ENCODE measurements around the gene ACSL5. TPM values are rescaled to one million over a fixed set of nuclear protein-coding genes. Genes with fewer than 3 reads are reported as not detected.

ACSL5 gene
- polyA plus RNA-seq, 1 donor (not counting 4 experiments of a cell fraction or from before 2014, with no cell fraction given): 0.04 TPM

- Histone ChIP-seq H3K79me2 (ENCODE audit: control insufficient read depth, insufficient read depth, low read length) (no peaks in the 10 kb centered on the region), H3K36me3 (ENCODE audit: control insufficient read depth in 2 of 2, extremely low read depth in 1 of 2, insufficient read depth in 2 of 2, low read length in 2 of 2) (no peaks in the 10 kb centered on the region), H3K9ac (ENCODE audit: control insufficient read depth, extremely low read depth, insufficient read depth, low read length) (no peak overlapping the region), H3K4me3 (ENCODE audit: control insufficient read depth in 2 of 3, extremely low read depth in 1 of 3, insufficient read depth in 2 of 3, low read depth in 1 of 3, low read length in 3 of 3) (no peak overlapping the region), H3K9me1 (ENCODE audit: control insufficient read depth, extremely low read depth, insufficient read depth, low read length) (no peaks in the 10 kb centered on the region), H3K27me3 (ENCODE audit: control insufficient read depth, extremely low read depth, insufficient read depth, low read length) (no peaks in the 10 kb centered on the region), H4K20me1 (ENCODE audit: control insufficient read depth, extremely low read depth, insufficient read depth, low read length) (no peaks in the 10 kb centered on the region), H3K27ac (ENCODE audit: control insufficient read depth, insufficient read depth, low read length) (no peak overlapping the region), H3K9me3 (ENCODE audit: control insufficient read depth, low read depth, low read length) (no peaks in the 10 kb centered on the region), H3K4me2 (ENCODE audit: control insufficient read depth, extremely low read depth, insufficient read depth, low read depth, low read length) (no peak overlapping the region), H2AFZ (ENCODE audit: control insufficient read depth, low read length) (no peak overlapping the region), H3K4me1 (ENCODE audit: control insufficient read depth, extremely low read depth, insufficient read depth, low read length) (no peaks in the 10 kb centered on the region)
- dilution Hi-C loops (cut with MboI; ENCODE audit: extremely low pct_ligation_motif_present, low sequenced_read_pairs): no loop called here
- DNase-seq (ENCODE audit: low read depth, low spot score): no peak
- FAIRE-seq: no peak
- no peak for TF ChIP-seq EZH2 (IDR thresholded peaks at IDR 0.05; ENCODE audit: low read length)
- TF ChIP-seq, protein P1, sequence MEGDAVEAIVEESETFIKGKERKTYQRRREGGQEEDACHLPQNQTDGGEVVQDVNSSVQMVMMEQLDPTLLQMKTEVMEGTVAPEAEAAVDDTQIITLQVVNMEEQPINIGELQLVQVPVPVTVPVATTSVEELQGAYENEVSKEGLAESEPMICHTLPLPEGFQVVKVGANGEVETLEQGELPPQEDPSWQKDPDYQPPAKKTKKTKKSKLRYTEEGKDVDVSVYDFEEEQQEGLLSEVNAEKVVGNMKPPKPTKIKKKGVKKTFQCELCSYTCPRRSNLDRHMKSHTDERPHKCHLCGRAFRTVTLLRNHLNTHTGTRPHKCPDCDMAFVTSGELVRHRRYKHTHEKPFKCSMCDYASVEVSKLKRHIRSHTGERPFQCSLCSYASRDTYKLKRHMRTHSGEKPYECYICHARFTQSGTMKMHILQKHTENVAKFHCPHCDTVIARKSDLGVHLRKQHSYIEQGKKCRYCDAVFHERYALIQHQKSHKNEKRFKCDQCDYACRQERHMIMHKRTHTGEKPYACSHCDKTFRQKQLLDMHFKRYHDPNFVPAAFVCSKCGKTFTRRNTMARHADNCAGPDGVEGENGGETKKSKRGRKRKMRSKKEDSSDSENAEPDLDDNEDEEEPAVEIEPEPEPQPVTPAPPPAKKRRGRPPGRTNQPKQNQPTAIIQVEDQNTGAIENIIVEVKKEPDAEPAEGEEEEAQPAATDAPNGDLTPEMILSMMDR (optimal IDR thresholded peaks at IDR 0.05 in 1 of 3, IDR thresholded peaks at IDR 0.05 in 1 of 3, conservative IDR thresholded peaks at IDR 0.05 in 1 of 3; ENCODE audit: extremely low read depth in 1 of 3, insufficient read depth in 2 of 3, low read length in 3 of 3): no peak
Observed at GRCh38 chr10:112345743-112346142, 28.2 kb upstream of the ACSL5 start.

GRCh38 chr10:112346774-112347173, 27.1 kb upstream of the ACSL5 start:
- no peaks in the 10 kb centered on the region for H3K79me2 ChIP-seq (ENCODE audit: control insufficient read depth, insufficient read depth, low read length)
- no peaks in the 10 kb centered on the region for H3K27me3 ChIP-seq (ENCODE audit: control insufficient read depth, extremely low read depth, insufficient read depth, low read length)
- DNase-seq (ENCODE audit: low read depth, low spot score) (no peak), FAIRE-seq (no peak)
- no peaks in the 10 kb centered on the region for H3K9me1 ChIP-seq (ENCODE audit: control insufficient read depth, extremely low read depth, insufficient read depth, low read length)
- H4K20me1 ChIP-seq (ENCODE audit: control insufficient read depth, extremely low read depth, insufficient read depth, low read length): no peaks in the 10 kb centered on the region
- dilution Hi-C loops (cut with MboI; ENCODE audit: extremely low pct_ligation_motif_present, low sequenced_read_pairs): no loop called here
- no peak for TF ChIP-seq EZH2 (IDR thresholded peaks at IDR 0.05; ENCODE audit: low read length)
- TF ChIP-seq, protein P1 (optimal IDR thresholded peaks at IDR 0.05 in 1 of 3, IDR thresholded peaks at IDR 0.05 in 1 of 3, conservative IDR thresholded peaks at IDR 0.05 in 1 of 3; ENCODE audit: extremely low read depth in 1 of 3, insufficient read depth in 2 of 3, low read length in 3 of 3): no peak
- H3K9me3 ChIP-seq (ENCODE audit: control insufficient read depth, low read depth, low read length): no peaks in the 10 kb centered on the region
- no peaks in the 10 kb centered on the region for H3K4me1 ChIP-seq (ENCODE audit: control insufficient read depth, extremely low read depth, insufficient read depth, low read length)
- no peak overlapping the region for H3K4me3 ChIP-seq (ENCODE audit: control insufficient read depth in 2 of 3, extremely low read depth in 1 of 3, insufficient read depth in 2 of 3, low read depth in 1 of 3, low read length in 3 of 3)
- no peak overlapping the region for H3K4me2 ChIP-seq (ENCODE audit: control insufficient read depth, extremely low read depth, insufficient read depth, low read depth, low read length)
- H3K9ac ChIP-seq (ENCODE audit: control insufficient read depth, extremely low read depth, insufficient read depth, low read length): no peak overlapping the region
- H3K36me3 ChIP-seq (ENCODE audit: control insufficient read depth in 2 of 2, extremely low read depth in 1 of 2, insufficient read depth in 2 of 2, low read length in 2 of 2): no peaks in the 10 kb centered on the region
- H2AFZ ChIP-seq (ENCODE audit: control insufficient read depth, low read length): no peak overlapping the region
- no peak overlapping the region for H3K27ac ChIP-seq (ENCODE audit: control insufficient read depth, insufficient read depth, low read length)

Data from keratinocyte (primary cell).